Fibroblast of lung (primary cell): ENCODE measurements around the gene RALGDS. TPM values are rescaled to one million over a fixed set of nuclear protein-coding genes. Genes with fewer than 3 reads are reported as not detected.

Experiments used
- DNase-seq, 2 donors: peaks; one replicate each; pipeline versions ENCODE4 v3.0.0 to v3.0.0-alpha.2; 2010; ENCODE audit warnings: low read depth in 2 of 2
- H2AFZ ChIP-seq: 2 replicates; pipeline ENCODE4 v1.5.1; 2012; ENCODE audit warnings: low read length, control low read depth, inconsistent platforms
- H3K27ac ChIP-seq: 2 replicates; pipeline ENCODE4 v1.5.1; 2011; ENCODE audit warnings: low read length, control low read depth; ENCODE audit not compliant: insufficient read depth
- H3K27me3 ChIP-seq: 2 replicates; pipeline ENCODE4 v1.5.1; 2011; ENCODE audit warnings: mild to moderate bottlenecking, low read length; ENCODE audit not compliant: control insufficient read depth, insufficient read depth
- H3K36me3 ChIP-seq: 2 replicates; pipeline ENCODE4 v1.5.1; 2011; ENCODE audit warnings: low read length; ENCODE audit not compliant: control insufficient read depth, insufficient read depth
- H3K4me1 ChIP-seq: 2 replicates; pipeline ENCODE4 v1.5.1; 2011; ENCODE audit warnings: low read length; ENCODE audit not compliant: control insufficient read depth, insufficient read depth; ENCODE audit errors: extremely low read depth
- H3K4me2 ChIP-seq: 2 replicates; pipeline ENCODE4 v1.5.1; 2011; ENCODE audit warnings: low read length, control low read depth; ENCODE audit not compliant: insufficient read depth; ENCODE audit errors: extremely low read depth
- H3K4me3 ChIP-seq, 4 experiments: fragments of 200-600 bp in 1 of 4; sonication (generic) in 1 of 4; replicated peaks in 1 of 4; 2 replicates each; pipeline ENCODE4 v1.5.1; 2011 to 2016; ENCODE audit warnings: low read length in 4 of 4, low read depth in 3 of 4, mild to moderate bottlenecking in 3 of 4, control low read depth in 2 of 4, inconsistent platforms in 1 of 4, mixed read lengths in 1 of 4; ENCODE audit not compliant: insufficient read depth in 1 of 4; ENCODE audit errors: control extremely low read depth in 1 of 4
- H3K79me2 ChIP-seq: 2 replicates; pipeline ENCODE4 v1.5.1; 2012; ENCODE audit warnings: mild to moderate bottlenecking, low read length, inconsistent platforms; ENCODE audit not compliant: control insufficient read depth, insufficient read depth
- H3K9ac ChIP-seq: 2 replicates; pipeline ENCODE4 v1.5.1; 2011; ENCODE audit warnings: mild to moderate bottlenecking, low read length, control low read depth; ENCODE audit not compliant: insufficient read depth
- H3K9me3 ChIP-seq: 2 replicates; pipeline ENCODE4 v1.5.1; 2012; ENCODE audit warnings: low read depth, low read length; ENCODE audit not compliant: control insufficient read depth, insufficient read depth
- H4K20me1 ChIP-seq: 2 replicates; pipeline ENCODE4 v1.5.1; 2011; ENCODE audit warnings: low read length; ENCODE audit not compliant: control insufficient read depth, insufficient read depth; ENCODE audit errors: extremely low read depth
- CTCF ChIP-seq, 2 donors: IDR thresholded peaks in 1 of 2; conservative IDR thresholded peaks in 1 of 2; 1 replicate in 1 of 2; 2 replicates in 1 of 2; pipeline ENCODE4 v1.5.1; 2011 to 2012; ENCODE audit warnings: low read length in 2 of 2, control low read depth in 1 of 2, inconsistent platforms in 1 of 2, low read depth in 1 of 2, mild to moderate bottlenecking in 1 of 2
- EZH2 ChIP-seq: IDR thresholded peaks from 2 replicates; pipeline ENCODE4 v1.5.1; 2012; ENCODE audit warnings: low read length, control low read depth, mild to moderate bottlenecking; ENCODE audit errors: missing control alignments
- polyA plus RNA-seq, 2 donors: library from polyadenylated mRNA; depleted of rRNA in 1 of 2; stranded (reverse) in 1 of 2; unstranded in 1 of 2; fragments of >200 nt; gene quantifications; 2 replicates each; pipeline ENCODE4 v1.2.1, GENCODE V29; 2011 to 2012; ENCODE audit warnings: missing spikeins in 1 of 2
- total RNA-seq: library from RNA; depleted of rRNA; stranded (reverse); fragments of >200 nt; gene quantifications from 2 replicates; pipeline ENCODE4 v1.2.1, GENCODE V29; 2014

The RALGDS gene
- total and polyA plus RNA-seq, 2 donors (not counting 1 experiment from before 2014, with no cell fraction given): 16.6 to 23.6 TPM

GRCh38 chr9:133130685-133131244, 9.7 kb upstream of the RALGDS start:
- no peak for TF ChIP-seq EZH2
- TF ChIP-seq CTCF (conservative IDR thresholded peaks at IDR 0.05 in 1 of 2, IDR thresholded peaks at IDR 0.05 in 1 of 2; ENCODE audit: low read depth in 1 of 2, low read length in 2 of 2): no peak
- H3K4me3 ChIP-seq: no peak overlapping the region
- no peaks in the 10 kb centered on the region for H3K27me3 ChIP-seq
- no peak overlapping the region for H2AFZ ChIP-seq
- H3K4me2 ChIP-seq: no peak overlapping the region
- H3K9ac ChIP-seq: no peak overlapping the region
- H4K20me1 ChIP-seq: no peaks in the 10 kb centered on the region
- no peaks in the 10 kb centered on the region for H3K79me2 ChIP-seq
- H3K27ac ChIP-seq: no peak overlapping the region
- peaks cover 37% of the 10 kb centered on the region for H3K4me1 ChIP-seq
- no peaks in the 10 kb centered on the region for H3K9me3 ChIP-seq
- no peak for DNase-seq
- no peaks in the 10 kb centered on the region for H3K36me3 ChIP-seq

- H2AFZ ChIP-seq: no peak overlapping the region
- no peak for DNase-seq
- no peak overlapping the region for H3K9ac ChIP-seq
- H3K4me1 ChIP-seq: peaks cover 25% of the 10 kb centered on the region
- no peaks in the 10 kb centered on the region for H3K79me2 ChIP-seq
- no peaks in the 10 kb centered on the region for H3K27me3 ChIP-seq
- no peak overlapping the region for H3K4me3 ChIP-seq
- no peaks in the 10 kb centered on the region for H3K36me3 ChIP-seq
- no peak overlapping the region for H3K27ac ChIP-seq
- H3K9me3 ChIP-seq: no peaks in the 10 kb centered on the region
- TF ChIP-seq CTCF (conservative IDR thresholded peaks at IDR 0.05 in 1 of 2, IDR thresholded peaks at IDR 0.05 in 1 of 2; ENCODE audit: low read depth in 1 of 2, low read length in 2 of 2): no peak
- no peak for TF ChIP-seq EZH2
- no peaks in the 10 kb centered on the region for H4K20me1 ChIP-seq
- no peak overlapping the region for H3K4me2 ChIP-seq
Observed at GRCh38 chr9:133129001-133129795, 8.2 kb upstream of the RALGDS start.

- no peaks in the 10 kb centered on the region for H3K27me3 ChIP-seq
- H3K9me3 ChIP-seq: no peaks in the 10 kb centered on the region
- no peaks in the 10 kb centered on the region for H3K36me3 ChIP-seq
- TF ChIP-seq EZH2: no peak
- TF ChIP-seq CTCF (conservative IDR thresholded peaks at IDR 0.05 in 1 of 2, IDR thresholded peaks at IDR 0.05 in 1 of 2; ENCODE audit: low read depth in 1 of 2, low read length in 2 of 2): no peak
- no peak overlapping the region for H2AFZ ChIP-seq
- H3K4me2 ChIP-seq: no peak overlapping the region
- DNase-seq: no peak
- no peak overlapping the region for H3K4me3 ChIP-seq
- H4K20me1 ChIP-seq: no peaks in the 10 kb centered on the region
- H3K9ac ChIP-seq: no peak overlapping the region
- H3K79me2 ChIP-seq: no peaks in the 10 kb centered on the region
- no peak overlapping the region for H3K27ac ChIP-seq
- peaks cover 19% of the 10 kb centered on the region for H3K4me1 ChIP-seq
Observed at GRCh38 chr9:133128152-133128551, 7.1 kb upstream of the RALGDS start.
